ENCODE data around the gene LAPTM4A. TPM values are rescaled to one million over a fixed set of nuclear protein-coding genes. Genes with fewer than 3 reads are reported as not detected.

The LAPTM4A gene
- total RNA-seq, 4 donors from 2014 or later, result 27.3 to 65.0 (median 50.0) TPM

GRCh38 chr2:20005891-20006470 lies 45.4 kb downstream of the LAPTM4A start:
- no peak for DNase-seq
- H3K27me3 ChIP-seq, result no peaks in the 10 kb centered on the region
- H3K36me3 ChIP-seq, result no peaks in the 10 kb centered on the region
- H3K9me3 ChIP-seq, result no peaks in the 10 kb centered on the region
- no peak overlapping the region for H3K4me3 ChIP-seq
- no peak for TF ChIP-seq POLR2A (IDR thresholded peaks at IDR 0.05)
- TF ChIP-seq CTCF (IDR thresholded peaks at IDR 0.05), result no peak
- no peak overlapping the region for H3K27ac ChIP-seq
- no peaks in the 10 kb centered on the region for H3K4me1 ChIP-seq

GRCh38 chr2:20005067-20005627 lies 46.3 kb downstream of the LAPTM4A start:
- Histone ChIP-seq H3K27me3 (no peaks in the 10 kb centered on the region), H3K4me1 (no peaks in the 10 kb centered on the region), H3K4me3 (no peak overlapping the region), H3K9me3 (no peaks in the 10 kb centered on the region), H3K27ac (no peak overlapping the region), H3K36me3 (no peaks in the 10 kb centered on the region)
- no peak for TF ChIP-seq POLR2A (IDR thresholded peaks at IDR 0.05)
- no peak for TF ChIP-seq CTCF (IDR thresholded peaks at IDR 0.05)
- DNase-seq, result no peak

- TF ChIP-seq POLR2A (IDR thresholded peaks at IDR 0.05), result no peak
- no peak for TF ChIP-seq CTCF (IDR thresholded peaks at IDR 0.05)
- no peaks in the 10 kb centered on the region for H3K36me3 ChIP-seq
- no peak for DNase-seq
- H3K4me3 ChIP-seq, result no peak overlapping the region
- H3K9me3 ChIP-seq, result no peaks in the 10 kb centered on the region
- no peak overlapping the region for H3K27ac ChIP-seq
- H3K4me1 ChIP-seq, result no peaks in the 10 kb centered on the region
- no peaks in the 10 kb centered on the region for H3K27me3 ChIP-seq
Observed at GRCh38 chr2:20001361-20001863, 50.0 kb downstream of the LAPTM4A start.

- Histone ChIP-seq H3K9me3 (no peaks in the 10 kb centered on the region), H3K36me3 (no peaks in the 10 kb centered on the region), H3K4me3 (no peak overlapping the region), H3K4me1 (peaks cover 0 to 11% (median 3%) of the 10 kb centered on the region in 4 donors), H3K27me3 (no peaks in the 10 kb centered on the region), H3K27ac (no peak overlapping the region)
- no peak for TF ChIP-seq POLR2A (IDR thresholded peaks at IDR 0.05)
- TF ChIP-seq CTCF (IDR thresholded peaks at IDR 0.05), result no peak
- no peak for DNase-seq
Observed at GRCh38 chr2:19993731-19994130, 57.7 kb downstream of the LAPTM4A start.

- Histone ChIP-seq H3K36me3 (no peaks in the 10 kb centered on the region), H3K4me3 (no peak overlapping the region), H3K27ac (no peak overlapping the region), H3K27me3 (no peaks in the 10 kb centered on the region), H3K4me1 (peaks cover 0 to 11% (median 5%) of the 10 kb centered on the region in 4 donors), H3K9me3 (no peaks in the 10 kb centered on the region)
- TF ChIP-seq POLR2A (IDR thresholded peaks at IDR 0.05), result no peak
- TF ChIP-seq CTCF (IDR thresholded peaks at IDR 0.05), result no peak
- no peak for DNase-seq
Observed at GRCh38 chr2:19991895-19992294, 59.5 kb downstream of the LAPTM4A start.

All from Peyer's patch (tissue), 4 donors.